Left ventricle myocardium inferior (tissue), 1 donor: ENCODE measurements around the gene SUCLG2. TPM values are rescaled to one million over a fixed set of nuclear protein-coding genes. Genes with fewer than 3 reads are reported as not detected.

Experiments used
- DNase-seq: peaks from one replicate; pipeline ENCODE4 v3.0.0-alpha.2; 2020
- H3K27ac ChIP-seq: fragments of 200-600 bp; replicated peaks from 2 replicates; pipeline ENCODE4 v1.8.0; 2021
- H3K27me3 ChIP-seq: fragments of 200-600 bp; 2 replicates; pipeline ENCODE4 v1.8.0; 2021; ENCODE audit warnings: low read depth
- H3K36me3 ChIP-seq: fragments of 200-600 bp; 2 replicates; pipeline ENCODE4 v1.8.0; 2021
- H3K4me1 ChIP-seq: fragments of 200-600 bp; 2 replicates; pipeline ENCODE4 v1.8.0; 2021
- H3K4me3 ChIP-seq: fragments of 200-600 bp; 2 replicates; pipeline ENCODE4 v1.8.0; 2021; ENCODE audit warnings: mild to moderate bottlenecking, moderate library complexity
- H3K9me3 ChIP-seq: fragments of 200-600 bp; replicated peaks from 2 replicates; pipeline ENCODE4 v1.8.0; 2021
- intact Hi-C: fragments of 100-400 bp; cut with micrococcal nuclease; formaldehyde crosslinking; loops from one replicate; pipeline ENCODE4 v1.11.0; 2022
- total RNA-seq: library from RNA; stranded (reverse); fragmentation: NEBNext Ultra II Directional; extraction: Animal tissue kit (Norgen Biotek cat#: 25700); gene quantifications from one replicate; pipeline ENCODE4 v1.2.1, GENCODE V29; 2021
- TF ChIP-seq, protein P1 (sequence below): fragments of 200-600 bp; IDR thresholded peaks from 2 replicates; pipeline ENCODE4 v1.8.0; 2021; ENCODE audit warnings: antibody characterized with exemption, mild to moderate bottlenecking, borderline replicate concordance
- donor health status: DM: no; HTN: yes; CAD: no; lungs with severe emphysema.

The SUCLG2 gene
- total RNA-seq, 1 donor from 2014 or later, result 100 TPM

DNA sequence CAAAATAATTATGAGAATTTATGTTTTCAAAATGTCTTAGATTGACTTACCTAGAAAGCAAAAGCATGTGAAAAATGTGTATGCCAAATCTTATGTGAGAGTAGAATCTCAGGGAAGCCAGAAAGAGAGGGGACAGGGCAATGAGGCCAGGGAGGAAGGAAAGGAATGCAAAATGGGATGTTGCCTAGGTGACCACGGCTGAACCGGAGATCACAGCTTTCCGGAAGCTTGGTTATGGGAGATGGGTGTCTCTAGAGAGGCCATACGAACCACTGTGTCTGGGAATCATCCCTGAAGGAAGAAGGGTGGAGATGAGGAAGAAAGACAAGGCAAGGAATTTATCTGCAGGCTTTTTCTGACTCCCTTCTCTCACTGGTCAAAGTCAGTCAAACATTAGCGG lies 76.0 kb downstream of the SUCLG2 start:
- Histone ChIP-seq H3K4me3 (no peak overlapping the region), H3K36me3 (no peaks in the 10 kb centered on the region), H3K9me3 (peaks cover 8% of the 10 kb centered on the region), H3K4me1 (peaks cover 8% of the 10 kb centered on the region), H3K27ac (no peak overlapping the region), H3K27me3 (no peaks in the 10 kb centered on the region)
- TF ChIP-seq, protein P1, sequence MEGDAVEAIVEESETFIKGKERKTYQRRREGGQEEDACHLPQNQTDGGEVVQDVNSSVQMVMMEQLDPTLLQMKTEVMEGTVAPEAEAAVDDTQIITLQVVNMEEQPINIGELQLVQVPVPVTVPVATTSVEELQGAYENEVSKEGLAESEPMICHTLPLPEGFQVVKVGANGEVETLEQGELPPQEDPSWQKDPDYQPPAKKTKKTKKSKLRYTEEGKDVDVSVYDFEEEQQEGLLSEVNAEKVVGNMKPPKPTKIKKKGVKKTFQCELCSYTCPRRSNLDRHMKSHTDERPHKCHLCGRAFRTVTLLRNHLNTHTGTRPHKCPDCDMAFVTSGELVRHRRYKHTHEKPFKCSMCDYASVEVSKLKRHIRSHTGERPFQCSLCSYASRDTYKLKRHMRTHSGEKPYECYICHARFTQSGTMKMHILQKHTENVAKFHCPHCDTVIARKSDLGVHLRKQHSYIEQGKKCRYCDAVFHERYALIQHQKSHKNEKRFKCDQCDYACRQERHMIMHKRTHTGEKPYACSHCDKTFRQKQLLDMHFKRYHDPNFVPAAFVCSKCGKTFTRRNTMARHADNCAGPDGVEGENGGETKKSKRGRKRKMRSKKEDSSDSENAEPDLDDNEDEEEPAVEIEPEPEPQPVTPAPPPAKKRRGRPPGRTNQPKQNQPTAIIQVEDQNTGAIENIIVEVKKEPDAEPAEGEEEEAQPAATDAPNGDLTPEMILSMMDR, result no peak
- intact Hi-C loops, result no loop called here
- DNase-seq, result no peak

DNA sequence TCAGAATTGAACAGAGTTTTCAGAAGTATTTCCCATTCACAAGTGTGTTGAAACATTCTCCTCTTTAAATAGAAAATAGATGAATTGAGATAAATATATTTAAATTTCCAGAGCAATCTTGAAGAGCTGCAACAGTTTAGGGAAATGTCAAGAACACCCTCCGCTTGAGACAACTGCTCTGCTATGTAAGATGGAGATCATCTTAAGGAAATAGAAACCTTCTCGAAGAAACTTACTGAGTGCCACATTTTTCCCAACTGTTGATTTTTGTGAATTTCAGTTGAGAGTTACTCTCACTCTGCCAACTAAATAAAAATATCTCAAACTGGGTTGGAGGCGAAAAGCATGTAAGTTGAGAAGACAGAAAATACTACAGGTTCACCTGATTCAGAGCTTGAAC lies 78.0 kb downstream of the SUCLG2 start:
- H3K4me3 ChIP-seq, result no peak overlapping the region
- no peaks in the 10 kb centered on the region for H3K27me3 ChIP-seq
- TF ChIP-seq, protein P1, result no peak
- H3K9me3 ChIP-seq, result peaks cover 8% of the 10 kb centered on the region
- H3K4me1 ChIP-seq, result peaks cover 8% of the 10 kb centered on the region
- no peaks in the 10 kb centered on the region for H3K36me3 ChIP-seq
- intact Hi-C loops, result no loop called here
- no peak for DNase-seq
- no peak overlapping the region for H3K27ac ChIP-seq

DNA sequence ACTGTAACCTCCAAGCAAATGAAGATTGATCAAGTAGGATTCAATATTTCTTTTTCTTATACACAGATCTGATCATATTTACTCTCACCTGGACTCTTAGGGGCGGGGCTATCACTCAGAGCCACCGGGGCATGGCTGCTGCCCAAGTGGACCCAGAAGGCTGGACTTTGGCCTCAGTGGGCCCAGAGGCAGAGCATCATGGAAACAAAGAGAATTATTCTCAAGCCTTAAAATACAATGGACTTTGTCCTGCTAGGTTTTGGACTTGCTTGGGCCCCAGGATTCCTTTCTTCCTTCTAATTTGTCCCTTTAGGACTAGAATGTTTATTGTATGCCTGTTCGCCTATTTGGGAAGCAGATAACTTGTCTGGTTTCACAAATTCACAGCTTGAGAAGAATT lies 85.1 kb downstream of the SUCLG2 start:
- no peak for DNase-seq
- no peak overlapping the region for H3K4me3 ChIP-seq
- H3K4me1 ChIP-seq, result no peaks in the 10 kb centered on the region
- intact Hi-C loops, result no loop called here
- TF ChIP-seq, protein P1, result no peak
- H3K27ac ChIP-seq, result no peak overlapping the region
- no peaks in the 10 kb centered on the region for H3K36me3 ChIP-seq
- peaks cover 8% of the 10 kb centered on the region for H3K9me3 ChIP-seq
- no peaks in the 10 kb centered on the region for H3K27me3 ChIP-seq

DNA sequence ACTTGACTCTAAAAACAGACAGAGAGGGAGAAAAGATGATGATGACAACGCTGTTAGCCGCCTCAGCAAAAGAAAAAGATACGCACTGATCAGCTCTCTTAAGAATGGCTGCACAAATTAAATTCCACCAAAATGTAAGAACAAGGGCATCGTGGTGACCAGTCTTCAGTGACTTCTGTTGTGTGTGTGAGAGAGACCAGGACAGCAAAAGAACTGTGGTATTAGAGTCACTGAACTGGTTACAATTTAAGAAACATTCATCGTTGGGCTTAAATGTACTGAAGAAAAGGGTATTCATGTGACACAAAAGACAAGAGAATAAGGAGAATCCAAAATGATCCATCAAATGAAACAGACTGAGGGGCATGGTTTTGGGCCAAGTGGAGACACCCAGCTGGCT lies 86.5 kb downstream of the SUCLG2 start:
- no peak overlapping the region for H3K27ac ChIP-seq
- H3K9me3 ChIP-seq, result no peaks in the 10 kb centered on the region
- no peak for DNase-seq
- H3K36me3 ChIP-seq, result peaks cover 5% of the 10 kb centered on the region
- no peaks in the 10 kb centered on the region for H3K27me3 ChIP-seq
- TF ChIP-seq, protein P1, result no peak
- H3K4me1 ChIP-seq, result no peaks in the 10 kb centered on the region
- no peak overlapping the region for H3K4me3 ChIP-seq
- intact Hi-C loops, result no loop called here

DNA sequence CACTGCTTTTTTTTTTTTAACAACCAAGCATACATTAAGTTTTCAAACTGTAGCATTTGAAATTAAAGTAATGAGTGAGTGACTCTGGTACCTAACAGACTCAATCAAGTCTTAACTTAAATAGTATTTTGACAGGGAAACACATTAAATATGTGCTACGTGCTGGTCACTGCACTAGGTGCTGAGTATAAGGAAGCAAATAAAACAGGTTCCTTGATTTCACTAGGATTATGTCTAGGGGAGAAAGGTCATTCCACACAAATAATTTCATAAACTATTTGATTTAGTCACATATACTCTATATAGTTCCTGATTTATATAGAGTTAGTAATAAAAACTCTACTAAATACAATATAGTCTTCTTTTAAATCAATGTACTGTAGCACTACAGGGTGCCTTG lies 89.4 kb downstream of the SUCLG2 start:
- DNase-seq, result no peak
- intact Hi-C loops, result no loop called here
- no peaks in the 10 kb centered on the region for H3K4me1 ChIP-seq
- no peaks in the 10 kb centered on the region for H3K9me3 ChIP-seq
- TF ChIP-seq, protein P1, result no peak
- H3K36me3 ChIP-seq, result peaks cover 5% of the 10 kb centered on the region
- H3K4me3 ChIP-seq, result no peak overlapping the region
- H3K27me3 ChIP-seq, result no peaks in the 10 kb centered on the region
- H3K27ac ChIP-seq, result no peak overlapping the region

DNA sequence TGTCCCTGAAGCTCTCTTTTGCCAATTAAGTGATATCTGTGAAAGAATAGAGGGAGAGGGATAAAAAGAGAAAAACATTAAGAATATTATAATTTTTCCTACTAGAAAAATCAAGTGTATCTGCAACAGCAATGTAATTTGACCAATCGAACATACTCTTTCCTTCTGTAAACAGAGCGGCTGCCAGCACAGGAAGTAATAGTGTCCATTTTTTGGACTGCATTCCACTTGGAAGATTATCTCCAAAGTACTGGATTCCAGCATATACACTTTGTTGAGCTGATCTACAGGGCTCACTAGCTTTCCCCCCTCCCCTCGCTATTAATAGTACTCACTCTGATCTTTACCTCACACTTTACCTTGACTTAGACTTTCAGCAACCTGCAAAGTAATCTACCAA lies 90.4 kb downstream of the SUCLG2 start:
- Histone ChIP-seq H3K27me3 (no peaks in the 10 kb centered on the region), H3K36me3 (peaks cover 5% of the 10 kb centered on the region), H3K27ac (no peak overlapping the region), H3K4me3 (no peak overlapping the region), H3K4me1 (no peaks in the 10 kb centered on the region), H3K9me3 (no peaks in the 10 kb centered on the region)
- TF ChIP-seq, protein P1, result no peak
- DNase-seq, result no peak
- intact Hi-C loops, result no loop called here
